Neural cell (in vitro differentiated cells): ENCODE results near the gene EFCAB8.

Experiments used
- EZH2 ChIP-seq: fragments of 200-600, 300-800 bp; shearing (Covaris generic), sonication (generic); IDR thresholded peaks from 2 replicates; pipeline ENCODE4 v1.6.1; 2014; ENCODE audit warnings: antibody characterized with exemption, low read length, borderline replicate concordance, mild to moderate bottlenecking; ENCODE audit not compliant: insufficient read depth, poor library complexity, severe bottlenecking
- MXI1 ChIP-seq: fragments of 450-650 bp; conservative IDR thresholded peaks from 2 replicates; pipeline ENCODE4 v1.6.1; 2014; ENCODE audit warnings: antibody characterized with exemption, mild to moderate bottlenecking; ENCODE audit not compliant: poor library complexity, severe bottlenecking
- POLR2AphosphoS5 ChIP-seq: IDR thresholded peaks from 2 replicates; pipeline ENCODE4 v1.6.1; 2012
- RAD21 ChIP-seq: fragments of 450-650 bp; conservative IDR thresholded peaks from 2 replicates; pipeline ENCODE4 v1.6.1; 2014; ENCODE audit warnings: antibody characterized with exemption, mild to moderate bottlenecking, moderate library complexity
- TAF1 ChIP-seq: IDR thresholded peaks from 2 replicates; pipeline ENCODE4 v1.6.1; 2012; ENCODE audit warnings: low read depth
- TF ChIP-seq, protein P1 (sequence below): fragments of 450-650 bp; IDR thresholded peaks from 2 replicates; pipeline ENCODE4 v1.5.1; 2014; ENCODE audit warnings: antibody characterized with exemption, mild to moderate bottlenecking, moderate library complexity; ENCODE audit not compliant: poor library complexity, severe bottlenecking
- TF ChIP-seq, protein P2 (sequence below): IDR thresholded peaks from 2 replicates; pipeline ENCODE4 v1.6.1; 2012; ENCODE audit warnings: borderline replicate concordance

DNA sequence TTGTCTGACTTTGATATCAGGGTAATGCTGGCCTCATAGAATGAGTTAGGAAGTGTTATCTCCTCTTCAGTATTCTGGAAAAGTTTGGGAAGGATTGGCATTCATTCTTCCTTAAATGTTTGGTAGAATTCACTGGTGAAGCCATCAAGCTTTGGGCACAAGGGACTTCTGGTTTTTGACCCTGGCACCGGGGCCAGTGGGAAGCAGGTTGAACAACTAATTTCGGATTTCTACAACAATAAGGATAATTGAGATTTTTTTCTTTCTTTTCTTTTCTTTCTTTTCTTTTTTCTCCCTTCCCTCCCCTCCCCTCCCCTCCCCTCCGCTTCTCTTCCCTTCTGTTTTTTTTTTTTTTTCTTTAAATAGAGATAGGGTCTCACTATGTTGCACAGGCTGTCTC is 70.4 kb downstream of the EFCAB8 start:
- TF ChIP-seq, protein P1, sequence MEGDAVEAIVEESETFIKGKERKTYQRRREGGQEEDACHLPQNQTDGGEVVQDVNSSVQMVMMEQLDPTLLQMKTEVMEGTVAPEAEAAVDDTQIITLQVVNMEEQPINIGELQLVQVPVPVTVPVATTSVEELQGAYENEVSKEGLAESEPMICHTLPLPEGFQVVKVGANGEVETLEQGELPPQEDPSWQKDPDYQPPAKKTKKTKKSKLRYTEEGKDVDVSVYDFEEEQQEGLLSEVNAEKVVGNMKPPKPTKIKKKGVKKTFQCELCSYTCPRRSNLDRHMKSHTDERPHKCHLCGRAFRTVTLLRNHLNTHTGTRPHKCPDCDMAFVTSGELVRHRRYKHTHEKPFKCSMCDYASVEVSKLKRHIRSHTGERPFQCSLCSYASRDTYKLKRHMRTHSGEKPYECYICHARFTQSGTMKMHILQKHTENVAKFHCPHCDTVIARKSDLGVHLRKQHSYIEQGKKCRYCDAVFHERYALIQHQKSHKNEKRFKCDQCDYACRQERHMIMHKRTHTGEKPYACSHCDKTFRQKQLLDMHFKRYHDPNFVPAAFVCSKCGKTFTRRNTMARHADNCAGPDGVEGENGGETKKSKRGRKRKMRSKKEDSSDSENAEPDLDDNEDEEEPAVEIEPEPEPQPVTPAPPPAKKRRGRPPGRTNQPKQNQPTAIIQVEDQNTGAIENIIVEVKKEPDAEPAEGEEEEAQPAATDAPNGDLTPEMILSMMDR: no peak
- TF ChIP-seq EZH2 (no peak), RAD21 (no peak), POLR2AphosphoS5 (no peak), MXI1 (no peak), TAF1 (no peak)
- TF ChIP-seq, protein P2, sequence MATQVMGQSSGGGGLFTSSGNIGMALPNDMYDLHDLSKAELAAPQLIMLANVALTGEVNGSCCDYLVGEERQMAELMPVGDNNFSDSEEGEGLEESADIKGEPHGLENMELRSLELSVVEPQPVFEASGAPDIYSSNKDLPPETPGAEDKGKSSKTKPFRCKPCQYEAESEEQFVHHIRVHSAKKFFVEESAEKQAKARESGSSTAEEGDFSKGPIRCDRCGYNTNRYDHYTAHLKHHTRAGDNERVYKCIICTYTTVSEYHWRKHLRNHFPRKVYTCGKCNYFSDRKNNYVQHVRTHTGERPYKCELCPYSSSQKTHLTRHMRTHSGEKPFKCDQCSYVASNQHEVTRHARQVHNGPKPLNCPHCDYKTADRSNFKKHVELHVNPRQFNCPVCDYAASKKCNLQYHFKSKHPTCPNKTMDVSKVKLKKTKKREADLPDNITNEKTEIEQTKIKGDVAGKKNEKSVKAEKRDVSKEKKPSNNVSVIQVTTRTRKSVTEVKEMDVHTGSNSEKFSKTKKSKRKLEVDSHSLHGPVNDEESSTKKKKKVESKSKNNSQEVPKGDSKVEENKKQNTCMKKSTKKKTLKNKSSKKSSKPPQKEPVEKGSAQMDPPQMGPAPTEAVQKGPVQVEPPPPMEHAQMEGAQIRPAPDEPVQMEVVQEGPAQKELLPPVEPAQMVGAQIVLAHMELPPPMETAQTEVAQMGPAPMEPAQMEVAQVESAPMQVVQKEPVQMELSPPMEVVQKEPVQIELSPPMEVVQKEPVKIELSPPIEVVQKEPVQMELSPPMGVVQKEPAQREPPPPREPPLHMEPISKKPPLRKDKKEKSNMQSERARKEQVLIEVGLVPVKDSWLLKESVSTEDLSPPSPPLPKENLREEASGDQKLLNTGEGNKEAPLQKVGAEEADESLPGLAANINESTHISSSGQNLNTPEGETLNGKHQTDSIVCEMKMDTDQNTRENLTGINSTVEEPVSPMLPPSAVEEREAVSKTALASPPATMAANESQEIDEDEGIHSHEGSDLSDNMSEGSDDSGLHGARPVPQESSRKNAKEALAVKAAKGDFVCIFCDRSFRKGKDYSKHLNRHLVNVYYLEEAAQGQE: no peak
